ENCODE data around the gene ZNF292.

- TF ChIP-seq CTCF (conservative IDR thresholded peaks at IDR 0.05 in 1 of 2, IDR thresholded peaks at IDR 0.05 in 1 of 2; ENCODE audit: low read depth in 1 of 2, low read length in 2 of 2) (no peak), EZH2 (IDR thresholded peaks at IDR 0.05; ENCODE audit: low read length, missing control alignments) (no peak)
Observed at GRCh38 chr6:87115402-87116135, 39.8 kb upstream of the ZNF292 start.
